22Rv1 (cell line): Measurements from ENCODE around the gene OTUD7B.

Source experiments
- H3K27ac ChIP-seq: fragments of 450-650 bp; 2 replicates; pipeline ENCODE4 v1.5.1; 2017
- ZFX ChIP-seq: fragments of 450-650 bp; IDR thresholded peaks from 2 replicates; pipeline ENCODE4 v1.6.1; 2017; ENCODE audit warnings: antibody characterized with exemption, borderline replicate concordance
- TF ChIP-seq, protein P1 (sequence below): fragments of 450-650 bp; IDR thresholded peaks from 2 replicates; pipeline ENCODE4 v1.5.1; 2017; ENCODE audit warnings: mild to moderate bottlenecking

OTUD7B gene

DNA sequence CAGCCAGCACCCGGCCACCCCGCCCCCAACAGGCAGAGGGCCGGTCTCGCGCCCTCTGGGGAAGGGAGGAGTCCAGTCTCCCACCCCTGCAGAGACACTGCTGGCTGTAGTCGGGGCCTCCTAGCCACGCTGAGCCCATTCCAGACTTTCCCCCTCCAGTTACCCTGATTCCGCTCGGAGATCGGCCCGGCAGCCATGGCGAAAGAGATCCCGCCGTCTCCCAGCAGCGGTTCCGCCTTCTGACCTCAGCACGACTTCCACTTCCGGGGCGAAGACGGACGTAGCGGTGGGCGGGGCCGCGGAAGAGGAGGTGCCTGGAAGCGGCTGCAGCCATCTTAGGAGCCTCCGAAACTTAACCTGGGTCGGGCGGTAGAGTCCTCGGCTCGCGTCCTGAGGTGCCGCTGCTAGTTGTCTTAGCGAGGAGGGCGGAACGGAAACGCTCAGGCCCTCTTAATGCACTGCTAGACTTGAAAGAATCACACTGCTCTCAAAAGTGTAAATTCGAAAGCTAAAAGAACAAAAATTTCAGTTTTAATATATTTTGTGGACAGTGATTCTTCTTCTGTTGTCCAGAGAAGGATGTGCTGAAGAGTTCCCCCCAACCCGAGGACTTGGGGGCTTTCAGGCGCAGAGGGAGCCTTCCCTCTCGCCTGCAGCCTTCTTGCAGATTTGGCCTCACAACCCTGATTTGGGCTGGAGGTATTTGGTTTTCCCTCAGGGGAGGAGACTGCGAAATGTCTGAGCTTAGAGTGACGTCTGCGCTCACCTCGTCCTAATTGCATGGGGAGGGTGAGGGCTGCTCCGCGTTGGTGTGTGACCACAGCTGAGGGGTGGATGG is 82.7 kb downstream of the OTUD7B start, which contains the start of gene SF3B4:
SF3B4 (minus strand) TSS at position 241 of the 838 bp plus-strand sequence; CDS start at position 197, 44 bp downstream.
- TF ChIP-seq ZFX: no peak
- TF ChIP-seq, protein P1, sequence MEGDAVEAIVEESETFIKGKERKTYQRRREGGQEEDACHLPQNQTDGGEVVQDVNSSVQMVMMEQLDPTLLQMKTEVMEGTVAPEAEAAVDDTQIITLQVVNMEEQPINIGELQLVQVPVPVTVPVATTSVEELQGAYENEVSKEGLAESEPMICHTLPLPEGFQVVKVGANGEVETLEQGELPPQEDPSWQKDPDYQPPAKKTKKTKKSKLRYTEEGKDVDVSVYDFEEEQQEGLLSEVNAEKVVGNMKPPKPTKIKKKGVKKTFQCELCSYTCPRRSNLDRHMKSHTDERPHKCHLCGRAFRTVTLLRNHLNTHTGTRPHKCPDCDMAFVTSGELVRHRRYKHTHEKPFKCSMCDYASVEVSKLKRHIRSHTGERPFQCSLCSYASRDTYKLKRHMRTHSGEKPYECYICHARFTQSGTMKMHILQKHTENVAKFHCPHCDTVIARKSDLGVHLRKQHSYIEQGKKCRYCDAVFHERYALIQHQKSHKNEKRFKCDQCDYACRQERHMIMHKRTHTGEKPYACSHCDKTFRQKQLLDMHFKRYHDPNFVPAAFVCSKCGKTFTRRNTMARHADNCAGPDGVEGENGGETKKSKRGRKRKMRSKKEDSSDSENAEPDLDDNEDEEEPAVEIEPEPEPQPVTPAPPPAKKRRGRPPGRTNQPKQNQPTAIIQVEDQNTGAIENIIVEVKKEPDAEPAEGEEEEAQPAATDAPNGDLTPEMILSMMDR: no peak
- H3K27ac ChIP-seq: peak within 1 kb of the TSS; percentile 96

DNA sequence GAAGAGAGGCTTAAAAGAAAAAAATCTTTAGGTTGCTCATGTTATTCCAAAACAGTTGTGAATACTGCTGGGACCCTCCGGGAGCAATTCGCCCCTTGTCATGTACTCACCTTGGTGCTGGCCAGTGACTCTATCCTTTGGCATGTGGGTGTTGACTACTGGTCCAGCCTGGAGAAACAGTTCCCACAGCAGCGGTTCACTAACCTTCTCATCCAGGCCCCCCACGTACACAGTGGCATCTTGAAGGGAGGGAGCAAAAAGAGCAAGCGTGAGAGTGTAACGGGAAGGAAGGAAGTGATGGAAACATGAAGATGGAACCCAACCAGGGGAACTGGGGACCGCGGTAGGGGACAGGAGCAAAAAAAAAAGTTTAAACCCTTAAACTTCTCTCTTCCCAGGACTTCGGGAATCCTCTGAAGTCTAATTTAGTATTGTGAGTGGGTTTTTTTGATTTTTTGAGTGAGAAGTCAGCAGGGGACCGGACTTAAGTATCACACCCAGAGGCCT is 83.4 kb downstream of the OTUD7B start:
- peak overlapping the region; percentile 96 for H3K27ac ChIP-seq
- TF ChIP-seq, protein P1: no peak

DNA sequence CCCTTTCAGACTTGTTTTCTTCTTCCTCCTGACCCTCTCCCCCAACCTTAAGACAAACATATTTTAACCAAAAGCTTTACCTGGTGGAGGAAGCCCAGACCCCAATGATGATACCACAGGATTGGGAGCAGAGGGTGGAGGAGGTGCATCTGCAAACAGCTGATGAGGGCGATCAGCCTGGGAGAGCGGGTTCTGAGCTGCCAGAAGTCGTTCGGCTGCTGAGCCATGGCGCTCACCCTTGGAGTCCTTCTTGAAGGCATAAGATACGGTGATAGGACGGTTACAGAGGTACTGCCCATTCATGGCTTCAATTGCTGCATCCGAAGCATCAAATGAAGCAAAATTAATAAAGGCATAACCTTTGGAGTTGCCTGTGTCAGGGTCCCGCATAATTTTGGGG is 84.2 kb downstream of the OTUD7B start:
- H3K27ac ChIP-seq: peak overlapping the region; percentile 96; the same call in 1 of the 2 replicates
- TF ChIP-seq, protein P1: no peak
- no peak for TF ChIP-seq ZFX

DNA sequence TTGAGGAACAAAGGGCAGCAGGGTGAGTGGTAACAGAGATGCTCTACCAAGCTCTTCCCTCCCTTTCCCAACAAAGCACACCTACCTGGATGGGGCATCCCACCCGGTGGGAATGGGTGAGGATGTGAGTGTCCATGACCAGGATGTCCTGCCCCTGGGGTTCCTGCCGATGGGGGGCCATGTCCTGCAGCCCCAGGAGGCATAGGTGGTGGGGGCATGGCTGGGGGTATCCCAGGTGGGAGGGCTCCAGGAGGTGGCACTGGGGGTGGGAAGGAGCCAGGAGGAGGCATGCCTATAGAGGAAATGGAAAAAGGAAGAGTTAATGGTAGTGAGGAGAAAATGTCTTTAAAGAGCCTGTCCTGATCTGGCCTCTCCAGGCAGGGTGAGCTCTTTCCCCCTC is 84.8 kb downstream of the OTUD7B start:
- TF ChIP-seq, protein P1: no peak
- no peak for TF ChIP-seq ZFX
- no peak overlapping the region for H3K27ac ChIP-seq

DNA sequence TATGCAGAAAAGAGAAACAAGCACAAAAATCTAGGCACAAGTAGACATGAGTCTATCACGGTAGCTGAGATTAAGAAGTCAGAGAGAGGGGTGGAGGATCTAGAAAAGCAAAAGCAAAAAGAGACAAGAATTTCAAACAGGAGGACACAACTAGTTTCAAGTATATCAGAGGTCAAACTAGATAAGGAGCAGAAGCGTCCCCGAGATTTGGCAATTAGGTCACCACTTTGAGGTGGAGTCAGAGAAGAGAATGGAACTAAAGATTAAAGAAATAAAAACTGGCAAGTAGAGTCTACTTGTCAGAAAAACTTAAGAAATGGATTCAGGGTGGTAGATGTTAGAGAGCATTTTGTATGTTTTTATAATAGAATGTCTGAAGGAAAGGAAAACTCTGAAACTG is 85.2 kb downstream of the OTUD7B start:
- TF ChIP-seq ZFX: no peak
- TF ChIP-seq, protein P1: no peak
- H3K27ac ChIP-seq: no peak overlapping the region

DNA sequence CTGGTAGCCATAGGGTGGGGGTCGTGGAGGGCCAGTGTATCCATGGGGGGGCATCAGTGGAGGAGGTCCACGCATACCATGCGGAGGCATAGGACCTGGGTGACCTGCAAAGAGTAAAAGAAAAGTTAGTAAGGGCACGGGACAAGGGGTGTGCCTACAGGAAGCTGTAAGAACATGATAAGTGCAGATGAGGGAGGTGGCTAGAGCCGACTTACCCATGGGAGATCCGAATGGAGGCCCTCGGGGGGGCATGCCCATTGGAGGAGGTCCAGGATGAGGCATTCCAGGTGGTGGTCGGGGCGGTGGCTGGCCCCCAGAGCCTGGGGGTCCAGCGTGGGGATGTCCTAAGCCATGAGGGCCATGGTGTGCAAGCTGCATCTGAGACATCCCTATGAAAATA is 86.9 kb downstream of the OTUD7B start:
- no peak overlapping the region for H3K27ac ChIP-seq
- TF ChIP-seq, protein P1: no peak
- TF ChIP-seq ZFX: no peak

DNA sequence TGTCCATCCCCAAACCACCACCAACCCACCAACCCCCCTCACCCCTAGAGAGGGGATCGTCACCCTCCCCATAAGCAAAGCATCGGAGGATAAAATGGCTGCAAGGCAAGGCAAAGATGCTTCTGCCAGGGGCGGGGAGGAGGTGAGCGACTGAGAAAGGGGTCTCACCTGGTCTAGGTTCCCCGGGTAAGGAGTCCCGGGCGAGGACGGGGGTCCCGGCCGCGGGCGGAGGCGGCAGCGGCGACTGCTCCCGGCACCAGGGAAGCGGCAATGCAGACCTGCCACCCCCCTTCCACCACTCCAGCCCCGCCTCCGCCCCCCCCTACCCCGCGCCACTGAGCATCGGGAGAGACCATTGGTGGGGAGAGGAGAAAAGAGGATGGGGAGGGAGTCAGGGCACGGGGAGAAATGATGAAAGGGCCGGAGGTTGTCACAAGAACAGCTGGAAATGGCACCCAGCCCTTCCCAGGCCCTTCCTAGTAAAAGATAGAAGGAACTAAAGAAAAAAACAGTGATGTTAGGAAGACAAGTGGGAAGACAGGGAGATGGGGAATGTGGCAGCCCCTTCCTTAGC is 92.9 kb downstream of the OTUD7B start, which contains the start of gene SV2A:
SV2A (minus strand) TSS at position 274 of the 574 bp plus-strand sequence. CDS start 4,004 bp downstream, outside the sequence.
- H3K27ac ChIP-seq: peak within 1 kb of the TSS; percentile 68
- TF ChIP-seq, protein P1: no peak
- no peak for TF ChIP-seq ZFX
